HG02588 (cell line): ENCODE results near the gene SLC12A5.
A peak's percentile ranks its signal among the peaks of the same experiment; 100 is the strongest.
"Not testable (repeated sequence)": the region's sequence is repeated elsewhere in the genome, so short reads cannot be mapped to it uniquely, and the experiment has no call there.

Experiments used
- ATAC-seq: cut with Tn5 transposase; IDR thresholded peaks from one replicate; pipeline ENCODE4 v1.9.1; 2021; ENCODE audit warnings: mild to moderate bottlenecking, moderate library complexity; ENCODE audit not compliant: unreplicated experiment

SLC12A5 gene

DNA sequence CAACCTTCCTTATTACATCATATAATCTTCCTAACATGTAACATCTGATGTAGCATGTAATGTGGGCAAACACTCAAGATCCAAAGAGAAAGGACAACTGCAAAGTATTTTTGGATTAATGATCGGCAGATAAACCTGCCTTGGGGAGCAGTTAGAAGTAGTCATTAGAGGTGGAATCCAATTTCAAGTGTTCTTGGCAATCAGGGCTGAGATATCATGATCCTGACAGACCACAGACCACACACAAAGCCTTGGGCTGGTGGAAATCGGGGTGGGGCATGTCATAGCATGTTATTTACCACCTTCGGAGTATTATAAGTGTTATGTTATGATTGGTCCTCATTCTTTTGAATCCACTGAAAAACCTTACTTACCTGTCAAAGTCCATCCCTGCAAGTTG, 44.4 kb downstream of the SLC12A5 start:
- ATAC-seq: no peak

DNA sequence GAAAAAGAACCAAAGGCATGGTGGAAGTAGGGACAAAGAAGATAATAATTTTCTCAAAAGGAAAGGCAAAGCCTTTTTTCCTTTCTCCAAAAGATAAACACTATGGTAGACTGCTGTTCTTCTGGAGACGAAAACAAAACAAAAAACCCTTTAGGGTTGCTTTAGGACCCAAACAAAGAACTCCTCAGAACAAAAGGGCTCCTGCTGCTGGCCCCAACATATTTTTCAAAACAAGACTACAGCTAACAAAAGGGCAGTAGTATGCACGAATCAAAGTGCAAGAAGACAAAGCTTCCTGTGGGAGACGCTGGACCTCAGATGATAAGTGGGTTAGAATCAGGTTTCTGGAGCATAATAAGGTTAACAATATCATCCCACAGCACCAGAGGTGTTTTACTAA, 45.0 kb downstream of the SLC12A5 start:
- ATAC-seq: no peak

DNA sequence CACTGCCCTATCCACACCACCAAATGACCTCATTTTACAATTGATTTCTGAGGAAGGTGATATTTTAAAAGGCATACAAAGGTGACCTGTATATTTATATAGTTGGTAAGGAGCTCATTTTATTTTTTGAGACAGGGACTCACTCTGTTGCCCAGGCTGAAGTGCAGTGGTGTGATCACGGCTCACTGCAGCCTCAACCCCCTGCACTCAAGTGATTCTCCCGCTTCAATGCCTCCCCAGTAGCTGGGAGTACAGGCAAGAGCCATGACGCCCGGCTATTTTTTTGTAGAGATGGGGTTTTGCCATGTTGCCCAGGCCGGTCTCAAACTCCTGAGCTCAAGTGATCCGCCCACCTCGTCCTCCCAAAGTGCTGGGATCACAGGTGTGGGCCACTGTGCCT, 47.8 kb downstream of the SLC12A5 start:
- no peak for ATAC-seq

DNA sequence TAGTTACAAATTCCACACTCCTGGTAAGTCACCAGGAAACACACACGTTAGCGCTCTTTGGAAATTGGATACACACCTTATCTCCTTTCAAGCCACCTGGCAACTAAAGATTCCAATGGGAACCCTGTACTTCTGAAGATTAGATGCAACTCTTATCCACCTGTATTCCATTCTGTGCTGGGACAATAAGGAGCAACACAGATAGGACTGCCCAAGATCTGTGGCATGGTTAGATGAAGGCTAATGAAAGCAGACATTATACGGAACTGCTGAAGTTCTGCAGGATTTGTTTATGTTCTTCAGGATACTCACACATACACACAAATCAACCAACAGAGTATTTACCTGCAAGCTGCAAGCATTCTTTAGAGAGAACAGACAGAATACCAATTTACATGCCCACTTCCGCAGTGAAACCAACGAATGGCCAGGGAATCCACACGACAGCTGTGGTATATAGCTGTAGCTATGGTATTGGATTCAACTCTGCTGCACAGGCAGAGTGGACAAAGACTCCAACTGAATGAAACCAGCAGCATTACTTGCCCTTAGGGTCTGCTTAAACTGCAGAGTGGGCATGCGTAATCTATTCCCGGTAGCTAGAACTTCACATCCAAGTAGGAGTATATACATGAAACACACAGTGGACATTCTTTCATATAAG, 48.8 kb downstream of the SLC12A5 start:
- ATAC-seq: no peak

DNA sequence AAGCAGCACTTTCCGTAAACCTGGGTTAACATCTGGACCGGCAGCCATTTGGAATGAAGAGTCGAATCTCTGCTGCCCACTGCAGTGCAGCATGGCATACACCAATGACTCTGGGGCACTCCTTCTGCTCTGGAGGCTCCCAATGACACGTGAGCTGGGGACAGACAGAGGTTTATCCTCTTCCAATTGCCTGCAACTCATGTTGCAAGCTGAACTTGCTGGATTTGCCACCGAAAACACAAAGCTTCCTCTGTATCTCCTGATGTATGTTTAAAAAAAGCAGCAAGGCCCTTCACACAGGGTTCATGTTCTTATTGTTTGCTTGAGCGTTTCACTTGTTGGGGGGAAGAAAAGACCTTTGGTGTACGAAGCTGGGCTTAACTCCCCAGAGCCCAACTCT, 49.9 kb downstream of the SLC12A5 start:
- ATAC-seq: no peak

DNA sequence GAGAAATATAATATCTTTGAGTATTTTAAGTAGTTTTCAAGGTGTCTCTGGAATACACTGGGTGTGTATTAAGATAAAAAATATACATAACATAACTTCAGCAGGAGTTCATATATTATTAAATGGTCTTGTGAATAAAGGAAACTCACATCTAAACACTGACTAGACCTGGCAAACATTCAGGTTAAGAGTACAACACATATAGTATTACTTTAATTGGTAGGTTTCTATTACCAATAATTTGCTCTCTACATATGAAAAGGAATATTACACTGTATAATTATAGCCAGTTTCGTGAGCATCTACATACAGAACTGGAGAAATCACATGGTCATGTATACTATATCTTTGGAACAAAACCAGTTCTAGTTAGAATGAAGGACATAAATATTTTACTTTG, 52.1 kb downstream of the SLC12A5 start:
- ATAC-seq: no peak

DNA sequence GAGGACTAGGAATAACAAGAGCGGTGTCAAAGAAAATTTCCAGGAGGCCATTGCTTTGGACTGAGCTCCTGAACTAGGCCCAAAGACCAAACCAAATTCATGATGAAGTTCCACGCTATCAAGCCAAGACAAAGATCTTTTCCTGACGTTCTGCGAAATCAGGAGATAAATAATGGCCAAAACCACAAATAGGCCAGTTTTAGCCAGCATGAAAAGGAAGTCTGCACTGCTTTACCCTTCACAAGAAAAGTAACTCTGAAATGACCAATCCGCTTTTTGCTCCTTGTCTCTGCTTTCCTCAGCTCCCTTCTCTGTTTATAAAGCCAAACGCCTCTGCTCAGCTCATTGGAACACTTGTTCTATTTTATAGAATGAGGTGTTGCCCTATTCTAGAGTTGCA, 54.1 kb downstream of the SLC12A5 start:
- ATAC-seq: no peak

DNA sequence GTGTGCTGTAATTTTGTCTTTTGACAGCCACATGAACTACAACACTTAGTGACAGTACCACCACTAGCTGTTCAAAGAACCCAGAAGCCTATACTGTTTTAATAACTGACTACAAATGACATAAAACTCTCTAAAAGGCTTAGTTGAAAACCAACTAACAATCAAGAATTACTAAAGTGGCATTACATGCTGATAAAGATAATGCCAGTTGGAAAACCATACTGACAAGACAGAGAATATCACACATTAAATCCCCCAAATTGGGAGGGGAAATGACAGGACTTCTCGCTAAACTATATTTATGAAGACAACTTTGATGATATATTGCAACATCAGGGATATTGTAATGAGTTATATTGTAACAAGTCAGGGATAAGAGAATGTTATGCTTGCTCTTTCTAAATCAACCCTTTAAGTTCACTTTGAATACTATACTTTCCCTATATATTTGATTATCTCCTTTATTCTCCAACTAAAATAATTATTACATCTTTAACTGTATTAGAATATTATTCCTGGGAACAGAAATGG, 54.6 kb downstream of the SLC12A5 start:
- ATAC-seq: no peak

DNA sequence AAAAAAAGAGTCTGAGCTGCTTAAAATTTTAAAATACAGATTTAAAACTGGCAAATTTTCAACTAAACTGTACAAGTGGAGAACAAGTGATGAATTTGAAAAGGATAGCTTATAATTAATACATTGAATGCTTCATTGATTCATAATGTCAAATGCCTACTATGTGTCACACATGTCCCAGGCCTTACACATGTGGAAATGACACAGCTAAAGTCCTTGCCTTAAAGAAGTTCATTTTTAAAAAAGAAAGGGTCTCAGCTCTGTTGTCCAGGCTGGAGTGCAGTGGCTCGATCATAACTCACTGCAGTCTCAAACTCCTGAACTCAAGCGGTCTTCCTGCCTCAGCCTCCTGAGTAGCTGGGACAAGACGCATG, 55.8 kb downstream of the SLC12A5 start:
- no peak for ATAC-seq

DNA sequence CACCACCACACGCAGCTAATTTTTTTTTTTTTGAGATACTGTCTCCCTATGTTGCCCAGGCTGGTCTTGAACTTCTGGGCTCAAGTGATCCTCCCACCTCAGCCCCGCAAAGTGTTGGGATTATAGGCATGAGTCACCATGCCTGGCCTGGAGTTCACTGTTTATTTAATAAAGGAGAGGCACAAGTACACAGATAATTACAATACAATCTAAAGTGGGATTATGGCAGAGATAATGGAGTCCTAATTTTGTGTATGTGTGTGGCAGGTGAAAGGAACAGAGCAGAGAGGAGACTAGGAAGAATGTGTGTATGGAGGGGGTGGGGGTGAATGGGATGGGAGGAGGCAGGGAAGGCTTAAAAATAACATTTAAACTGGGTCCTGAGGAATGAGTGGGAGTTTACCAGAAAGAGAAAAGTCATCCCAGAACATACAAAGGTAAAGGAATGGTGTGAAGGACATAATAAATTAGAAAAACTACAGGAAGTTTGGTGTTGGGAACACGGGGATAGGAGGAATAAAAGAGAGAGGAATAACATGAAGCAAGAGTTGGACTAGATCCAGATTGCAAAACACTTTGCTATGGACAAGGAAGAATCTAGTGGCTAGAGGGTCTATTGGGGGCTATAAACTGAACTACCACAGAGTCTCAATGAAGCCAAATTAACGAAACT, 56.3 kb downstream of the SLC12A5 start:
- ATAC-seq: no peak

DNA sequence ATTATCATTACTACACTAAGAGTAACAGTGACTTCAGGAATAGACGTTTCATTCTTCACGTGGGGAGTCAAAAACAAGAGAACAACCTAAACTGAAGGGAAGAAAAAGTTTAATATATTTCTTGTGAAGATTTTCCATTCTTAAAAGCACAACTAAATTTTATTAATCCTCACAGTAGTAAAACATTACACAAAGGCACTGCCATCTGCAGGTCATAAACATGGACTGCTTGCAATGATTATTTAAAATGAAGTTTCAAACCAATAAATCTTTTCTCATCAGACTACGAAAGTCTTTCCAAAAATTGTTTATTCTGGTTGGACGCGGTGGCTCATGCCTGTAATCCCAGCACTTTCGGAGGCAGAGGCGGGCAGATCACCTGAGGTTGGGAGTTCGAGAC, 58.1 kb downstream of the SLC12A5 start:
- ATAC-seq: no peak

DNA sequence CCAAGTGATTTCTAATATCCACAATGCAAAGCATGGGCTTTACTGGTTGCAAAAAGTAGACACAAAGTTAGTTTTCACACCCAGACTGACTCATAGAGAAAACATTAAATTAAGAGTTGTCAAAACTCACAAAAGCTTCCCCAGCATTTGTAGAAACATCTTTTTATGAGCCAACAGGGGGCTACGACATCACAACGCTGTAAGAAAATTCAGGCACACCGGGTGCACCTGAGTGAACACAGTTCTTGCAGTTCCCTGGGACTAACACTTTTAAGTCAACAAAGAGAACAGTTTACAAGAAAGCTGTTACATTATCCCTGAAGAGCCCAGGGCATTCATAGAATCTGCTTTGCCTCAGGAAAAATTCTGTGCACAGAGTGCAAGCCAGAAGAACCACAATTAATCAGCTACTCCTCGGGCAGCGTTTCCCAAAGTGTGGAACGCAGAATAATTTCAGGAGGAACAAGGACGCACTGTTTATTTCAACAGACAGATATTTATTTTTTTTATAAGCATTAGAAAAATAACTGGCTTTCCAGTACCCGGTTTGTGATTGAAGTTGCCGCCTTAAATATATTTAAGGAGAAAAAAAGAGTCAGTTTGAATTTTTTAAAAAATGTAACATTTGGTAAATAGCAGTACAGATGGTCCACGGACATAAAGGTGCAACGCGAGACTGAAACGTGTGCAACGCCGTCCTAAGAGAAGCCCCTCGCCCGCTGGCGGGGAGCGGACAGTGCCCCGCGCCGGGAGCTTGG, 59.6 kb downstream of the SLC12A5 start:
- no peak for ATAC-seq

DNA sequence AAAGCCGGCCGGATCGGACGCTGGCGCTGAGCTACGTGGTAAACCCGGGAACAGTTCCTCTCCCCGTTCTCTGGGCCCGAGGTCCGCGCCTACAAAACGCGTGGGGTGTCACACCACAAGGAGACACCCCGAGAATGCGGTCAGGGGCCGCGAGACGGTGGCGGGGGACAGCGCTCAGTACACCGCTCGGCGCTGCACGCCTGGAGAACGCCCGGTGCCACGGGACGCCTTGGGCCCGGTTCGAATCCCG, 60.1 kb downstream of the SLC12A5 start:
- peak; percentile 31 for ATAC-seq

DNA sequence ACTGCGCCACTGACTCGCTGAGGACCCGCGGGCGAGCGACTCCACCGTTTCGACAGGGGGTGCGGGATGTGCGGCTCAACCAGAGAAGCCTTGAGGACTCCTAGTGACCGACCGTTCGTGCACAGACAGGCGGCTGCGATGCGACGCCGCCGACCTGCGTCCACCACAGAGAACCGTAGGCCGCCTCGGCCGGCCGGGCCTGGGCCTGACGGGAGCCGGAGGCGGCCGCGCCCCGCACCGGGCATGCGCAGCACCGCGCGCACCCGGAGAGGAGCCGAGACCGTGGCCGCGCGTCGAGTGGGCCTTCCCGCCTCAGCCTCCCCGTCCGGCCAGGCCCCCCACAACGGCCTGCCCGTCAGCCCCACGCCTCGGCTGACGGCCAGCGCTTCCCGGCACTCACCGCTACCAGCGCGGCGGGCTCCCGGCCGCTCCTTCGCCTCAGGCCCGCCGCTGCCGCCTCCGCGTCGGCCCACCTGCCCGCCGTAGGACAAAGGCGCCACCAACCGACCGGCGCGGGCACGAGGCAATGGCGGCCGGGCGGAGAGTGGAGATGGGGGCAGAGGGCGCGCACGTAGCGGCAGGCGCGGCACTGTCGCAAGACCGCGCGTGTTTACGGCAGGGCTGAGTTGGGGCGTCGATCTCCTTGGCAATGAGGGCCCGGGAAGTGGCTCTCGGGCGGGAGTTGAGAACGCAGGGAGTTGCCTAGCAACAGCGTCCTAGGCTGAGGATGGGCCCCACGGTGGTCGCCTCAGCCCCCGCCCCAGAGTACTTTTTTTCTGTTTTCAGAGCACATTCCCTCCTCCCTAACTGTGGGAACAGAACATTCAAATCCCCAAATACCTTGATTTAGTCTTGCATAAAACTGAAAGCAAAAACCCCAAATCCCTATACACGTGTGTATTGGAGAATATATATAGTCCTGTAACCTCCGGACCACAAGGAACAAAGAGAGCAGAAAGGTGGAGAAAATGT, 60.7 kb downstream of the SLC12A5 start, which contains the start of gene NCOA5:
Gene NCOA5 (minus strand): TSS at position 546 of the 972 bp plus-strand sequence. CDS start 10,538 bp downstream, outside the sequence.
- peak; percentile 79 for ATAC-seq

DNA sequence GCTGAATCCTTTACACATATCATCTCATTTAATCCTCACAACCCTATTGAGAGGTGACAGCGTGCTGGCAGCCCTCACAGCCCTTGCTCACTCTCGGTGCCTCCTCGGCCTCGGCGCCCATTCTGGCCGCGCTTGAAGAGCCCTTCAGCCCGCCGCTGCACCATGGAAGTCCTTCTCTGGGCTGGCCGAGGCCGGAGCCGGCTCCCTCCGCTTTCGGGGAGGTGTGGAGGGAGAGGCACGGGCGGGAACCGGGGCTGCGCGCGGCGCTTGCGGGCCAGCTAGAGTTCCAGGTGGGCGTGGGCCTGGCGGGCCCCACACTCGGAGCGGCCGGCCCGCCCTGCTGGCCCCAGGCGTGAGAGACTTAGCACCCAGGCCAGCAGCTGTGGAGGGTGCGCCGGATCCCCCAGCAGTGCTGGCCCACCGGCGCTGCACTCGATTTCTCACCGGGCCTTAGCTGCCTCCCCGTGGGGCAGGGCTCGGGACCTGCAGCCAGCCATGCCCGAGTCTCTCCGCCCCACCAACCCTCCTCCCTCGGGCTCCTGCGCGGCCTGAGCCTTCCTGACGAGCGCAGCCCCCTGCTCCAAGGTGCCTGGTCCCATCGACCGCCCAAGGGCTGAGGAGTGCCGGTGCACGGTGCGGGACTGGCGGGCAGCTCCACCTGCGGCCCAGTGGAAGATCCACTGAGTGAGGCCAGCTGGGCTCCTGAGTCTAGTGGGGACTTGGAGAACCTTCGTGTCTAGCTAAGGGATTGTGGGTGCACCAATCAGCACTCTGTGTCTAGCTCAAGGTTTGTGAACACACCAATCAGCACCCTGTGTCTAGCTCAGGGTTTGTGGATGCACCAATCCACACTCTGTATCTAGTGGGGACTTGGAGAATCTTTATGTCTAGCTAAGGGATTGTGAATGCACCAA, 62.9 kb downstream of the SLC12A5 start:
- ATAC-seq: not testable (repeated sequence)

DNA sequence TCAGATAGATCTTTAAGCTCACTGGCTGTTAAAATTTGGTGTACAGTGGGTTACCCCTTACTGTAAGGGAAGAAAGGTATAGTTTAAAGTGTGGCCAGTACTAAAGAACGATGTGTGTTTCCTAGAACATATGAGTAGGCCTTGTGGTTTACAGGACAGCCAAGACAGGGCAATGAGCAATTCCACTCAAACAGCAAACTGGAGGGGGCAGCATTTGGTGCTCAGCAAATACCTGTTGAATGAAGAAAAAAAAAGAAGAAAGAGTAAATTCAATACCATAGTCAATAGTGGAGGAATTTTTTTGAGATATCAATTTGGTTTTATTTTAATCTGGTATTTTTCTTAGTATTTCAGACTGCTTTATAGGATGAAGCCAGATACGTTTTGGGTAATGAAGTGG, 64.5 kb downstream of the SLC12A5 start:
- ATAC-seq: no peak

DNA sequence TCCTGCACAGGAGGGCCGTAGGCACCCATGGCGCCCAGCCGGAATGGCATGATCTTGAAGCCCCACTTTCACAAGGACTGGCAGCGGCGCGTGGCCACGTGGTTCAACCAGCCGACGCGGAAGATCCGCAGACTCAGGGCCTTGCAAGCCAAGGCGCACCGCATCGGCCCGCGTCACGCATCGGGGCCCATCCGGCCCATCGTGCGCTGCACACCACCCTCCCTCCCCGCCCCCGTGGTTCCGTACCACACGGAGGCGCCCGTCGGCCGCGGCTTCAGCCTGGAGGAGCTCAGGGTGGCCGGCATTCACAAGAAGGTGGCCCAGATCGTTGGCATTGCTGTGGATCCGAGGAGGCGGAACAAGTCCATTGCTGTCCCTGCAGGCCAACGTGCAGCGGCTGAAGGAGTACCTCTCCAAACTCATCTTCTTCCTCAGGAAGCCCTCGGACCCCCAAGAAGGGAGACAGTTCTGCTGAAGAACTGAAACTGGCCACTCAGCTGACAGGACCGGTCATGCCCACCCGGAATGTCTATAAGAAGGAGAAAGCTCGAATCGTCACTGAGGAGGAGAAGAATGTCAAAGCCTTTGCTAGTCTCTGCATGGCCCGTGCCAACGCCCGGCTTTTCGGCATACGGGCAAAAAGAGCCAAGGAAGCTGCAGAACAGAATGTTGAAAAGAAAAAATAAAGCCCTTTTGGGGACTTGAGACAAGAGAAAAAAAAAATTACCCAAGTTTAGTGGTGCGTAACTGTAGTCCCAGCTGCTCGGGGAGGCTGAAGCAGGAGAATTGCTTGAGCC, 70.7 kb downstream of the SLC12A5 start:
- ATAC-seq: no peak

DNA sequence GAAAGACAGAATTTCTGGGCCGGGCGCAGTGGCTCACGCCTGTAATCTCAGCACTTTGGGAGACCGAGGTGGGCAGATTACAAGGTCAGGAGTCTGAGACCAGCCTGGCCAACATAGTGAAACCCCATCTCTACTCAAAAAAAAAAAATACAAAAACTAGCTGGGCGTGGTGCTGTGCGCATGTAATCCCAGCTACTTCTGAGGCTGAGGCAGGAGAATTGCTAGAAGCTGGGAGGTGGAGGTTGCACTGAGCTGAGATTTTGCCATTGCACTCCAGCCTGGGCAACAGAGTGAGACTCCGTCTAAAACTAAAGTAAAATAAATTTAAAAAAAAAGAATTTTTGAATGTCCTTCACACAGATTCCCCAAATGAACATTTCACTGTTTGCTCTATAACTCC, 71.4 kb downstream of the SLC12A5 start:
- not testable (repeated sequence) for ATAC-seq

DNA sequence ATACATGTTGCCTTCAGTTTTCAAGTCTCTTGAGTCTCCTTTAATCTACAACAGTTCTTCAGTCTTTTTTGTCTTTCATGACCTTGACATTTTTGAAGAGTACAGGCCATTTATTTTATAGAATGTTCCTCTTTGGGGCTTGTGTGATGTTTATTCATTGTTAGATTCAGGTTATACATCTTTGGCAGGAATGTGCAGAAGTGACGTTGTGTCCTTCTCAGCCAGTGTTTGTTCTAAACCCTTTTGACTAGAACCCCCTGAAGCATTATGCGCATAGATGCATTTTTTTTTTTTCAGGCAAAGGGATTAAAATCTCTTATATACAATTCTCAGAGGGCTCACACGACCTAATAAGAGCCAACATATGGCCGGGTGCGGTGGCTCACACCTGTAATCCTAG, 72.0 kb downstream of the SLC12A5 start:
- ATAC-seq: no peak
